HG03139 (cell line): ENCODE results near the gene RGS7BP.
A peak's percentile ranks its signal among the peaks of the same experiment; 100 is the strongest.

ENCODE experiments used
- ATAC-seq: cut with Tn5 transposase; IDR thresholded peaks from one replicate; pipeline ENCODE4 v1.9.1; 2021; ENCODE audit not compliant: unreplicated experiment

Gene RGS7BP

GRCh38 chr5:64505769-64506566 is at the start of gene RGS7BP:
Gene RGS7BP, plus strand, starts transcription at chr5:64506015. Its CDS starts 610 bp downstream, at chr5:64506625.
- no peak for ATAC-seq

GRCh38 chr5:64457846-64458245 is 48.0 kb upstream of the RGS7BP start:
- ATAC-seq, result no peak

GRCh38 chr5:64458948-64459347 is 46.9 kb upstream of the RGS7BP start:
- no peak for ATAC-seq

- ATAC-seq, result no peak
Measured at GRCh38 chr5:64462391-64462790, 43.4 kb upstream of the RGS7BP start.

- no peak for ATAC-seq
Measured at GRCh38 chr5:64486163-64486562, 19.7 kb upstream of the RGS7BP start.

GRCh38 chr5:64487283-64487682 is 18.5 kb upstream of the RGS7BP start:
- ATAC-seq, result no peak

GRCh38 chr5:64489857-64490256 is 16.0 kb upstream of the RGS7BP start:
- no peak for ATAC-seq

GRCh38 chr5:64497386-64497785 is 8.4 kb upstream of the RGS7BP start:
- ATAC-seq, result no peak

- ATAC-seq, result no peak
Measured at GRCh38 chr5:64502196-64502595, 3.6 kb upstream of the RGS7BP start.

GRCh38 chr5:64506567-64507263 is 900 bp downstream of the RGS7BP start:
- ATAC-seq, result no peak

GRCh38 chr5:64507264-64507605 is 1.4 kb downstream of the RGS7BP start:
- ATAC-seq, result no peak

- ATAC-seq, result no peak
Measured at GRCh38 chr5:64509828-64510227, 4.0 kb downstream of the RGS7BP start.

- no peak for ATAC-seq
Measured at GRCh38 chr5:64513492-64513891, 7.7 kb downstream of the RGS7BP start.

GRCh38 chr5:64514612-64515011 is 8.8 kb downstream of the RGS7BP start:
- ATAC-seq, result no peak

- ATAC-seq, result no peak
Measured at GRCh38 chr5:64516216-64516615, 10.4 kb downstream of the RGS7BP start.

GRCh38 chr5:64518793-64519192 is 13.0 kb downstream of the RGS7BP start:
- peak; percentile 81 for ATAC-seq

- no peak for ATAC-seq
Measured at GRCh38 chr5:64519263-64519662, 13.4 kb downstream of the RGS7BP start.

GRCh38 chr5:64526734-64527439 is 21.1 kb downstream of the RGS7BP start:
- no peak for ATAC-seq

GRCh38 chr5:64530076-64530475 is 24.3 kb downstream of the RGS7BP start:
- ATAC-seq, result no peak

GRCh38 chr5:64532212-64532611 is 26.4 kb downstream of the RGS7BP start:
- ATAC-seq, result no peak

GRCh38 chr5:64532657-64533056 is 26.8 kb downstream of the RGS7BP start:
- no peak for ATAC-seq

GRCh38 chr5:64534033-64534432 is 28.2 kb downstream of the RGS7BP start:
- no peak for ATAC-seq
